ENCODE results near the gene EZR.

Gene EZR

DNA sequence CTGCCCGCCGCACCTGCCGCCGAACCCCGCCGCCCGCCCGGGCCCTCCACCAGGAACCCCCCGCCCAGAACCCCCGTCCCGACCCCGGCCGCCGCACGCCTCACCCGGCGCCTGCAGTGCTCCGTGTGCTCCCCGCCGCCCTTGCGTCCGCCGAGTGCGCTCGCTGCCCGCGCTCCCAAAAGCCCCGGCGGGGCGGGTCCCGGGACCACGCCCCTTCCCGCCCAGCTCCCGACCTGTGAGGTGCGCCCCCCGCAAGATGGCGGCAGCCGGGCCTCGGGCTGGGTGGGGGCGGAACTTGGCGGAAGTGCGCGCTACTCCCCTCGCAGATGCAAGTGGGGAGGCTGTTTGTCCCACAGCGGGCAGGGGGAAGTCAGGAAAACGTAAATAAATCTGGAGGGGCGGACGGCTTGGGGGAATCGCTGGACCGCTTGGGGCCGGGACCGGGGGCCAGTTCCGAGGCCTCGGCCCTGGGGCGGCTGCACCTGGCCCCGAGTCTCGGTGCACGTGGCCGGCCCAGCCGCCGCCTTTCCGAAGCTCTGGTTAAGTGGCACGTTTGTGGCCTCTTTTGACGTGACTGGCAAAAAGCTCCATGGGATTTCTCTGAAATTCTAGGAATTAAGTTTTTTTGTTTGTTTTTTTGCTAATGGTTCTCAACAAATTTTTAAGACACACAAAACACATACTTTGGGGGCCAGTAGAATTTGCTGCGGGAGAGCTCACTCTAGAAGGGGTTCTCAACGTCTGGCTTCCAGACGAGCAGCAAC lies at the start of gene EZR:
Gene EZR (minus strand): TSS at position 156 of the 764 bp plus-strand sequence. CDS start 1,275 bp downstream, outside the sequence.
- peak; percentile 77 for DNase-seq

DNA sequence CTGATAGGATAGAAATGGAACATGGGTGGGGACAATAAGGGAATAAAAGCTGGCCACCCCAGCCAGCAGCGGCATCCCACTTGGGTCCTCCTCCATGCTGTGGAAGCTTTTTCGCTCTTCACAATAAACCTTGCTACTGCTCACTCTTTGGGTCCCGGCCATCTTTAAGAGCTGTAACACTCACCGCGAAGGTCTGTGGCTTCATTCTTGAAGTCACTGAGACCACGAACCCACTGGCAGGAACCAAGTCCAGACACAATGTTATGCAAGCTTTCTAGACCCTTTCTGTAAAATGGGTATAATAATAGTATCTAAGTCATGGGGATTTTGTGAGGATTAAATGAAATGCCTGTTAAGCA lies 48.9 kb upstream of the EZR start:
- no peak for DNase-seq

DNA sequence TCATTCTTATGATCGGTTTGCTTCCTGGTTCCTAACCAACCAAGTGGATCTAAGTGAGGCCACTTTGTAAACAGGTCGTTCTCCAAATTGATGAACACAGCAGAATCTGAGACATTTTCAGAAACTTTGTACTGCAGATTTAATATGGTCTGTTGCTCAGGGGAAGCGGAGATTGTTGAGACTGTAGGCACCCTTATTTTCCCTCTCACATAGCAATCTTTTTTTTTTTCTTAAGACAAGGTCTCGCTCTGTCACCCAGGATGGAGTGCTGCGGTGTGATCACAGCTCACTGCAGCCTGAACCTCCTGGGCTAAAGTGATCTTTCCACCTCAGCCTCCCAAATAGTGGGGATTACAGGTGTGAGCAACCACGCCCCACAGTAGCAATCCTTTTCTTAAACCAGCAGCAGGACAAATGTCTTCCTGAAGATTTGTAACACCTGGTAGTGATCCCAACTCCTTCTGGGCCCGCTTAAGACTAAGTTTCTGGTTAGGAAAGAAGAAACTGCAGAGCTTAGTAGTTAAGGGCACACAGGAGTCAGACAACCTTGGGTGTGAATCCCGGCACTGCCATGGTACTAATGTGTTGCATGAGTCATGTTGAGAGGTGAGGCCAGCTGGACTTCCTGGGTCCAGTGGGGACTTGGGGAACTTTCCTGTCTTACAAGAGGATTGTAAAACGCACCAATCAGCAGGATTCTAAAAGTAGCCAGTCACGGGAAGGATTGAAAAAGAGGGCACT lies 48.4 kb upstream of the EZR start:
- DNase-seq: no peak

DNA sequence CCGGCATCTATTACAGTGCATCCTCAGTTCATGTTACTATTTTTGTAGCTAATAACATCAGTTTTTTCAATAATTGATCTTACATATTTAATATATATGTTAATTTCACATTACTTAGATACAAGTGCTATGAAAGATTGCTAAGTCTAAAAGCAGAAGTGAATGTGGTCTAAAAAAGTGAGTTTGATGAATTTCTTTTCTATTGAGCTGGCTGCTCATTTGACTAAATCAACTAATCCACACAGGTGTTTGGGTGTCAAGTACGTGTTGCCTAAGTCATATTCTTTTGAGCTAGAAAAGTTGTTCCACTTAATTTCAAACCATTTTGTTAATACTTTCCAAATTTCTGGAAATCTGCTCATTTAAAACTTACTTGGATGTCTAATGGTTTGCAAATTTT lies 46.6 kb upstream of the EZR start:
- no peak for DNase-seq

DNA sequence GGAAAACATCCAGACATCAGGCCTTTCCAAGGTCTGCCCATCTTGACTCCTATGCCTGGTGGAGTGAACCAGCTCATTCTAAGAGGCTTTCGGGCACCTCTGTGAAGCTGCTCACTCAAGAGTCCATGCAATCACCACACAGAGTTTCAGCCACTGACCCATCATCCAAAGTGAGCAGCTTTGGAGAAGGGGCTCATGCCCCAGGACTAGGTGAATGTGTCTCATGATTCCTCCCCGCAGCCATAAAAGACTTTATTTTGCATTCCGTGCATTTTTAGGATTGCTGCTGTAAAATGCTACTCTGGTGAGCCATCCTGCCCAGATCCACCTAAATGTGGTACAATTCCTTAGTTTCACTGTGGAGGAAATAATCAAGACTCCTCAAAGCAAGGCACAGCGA lies 44.5 kb upstream of the EZR start:
- no peak for DNase-seq

DNA sequence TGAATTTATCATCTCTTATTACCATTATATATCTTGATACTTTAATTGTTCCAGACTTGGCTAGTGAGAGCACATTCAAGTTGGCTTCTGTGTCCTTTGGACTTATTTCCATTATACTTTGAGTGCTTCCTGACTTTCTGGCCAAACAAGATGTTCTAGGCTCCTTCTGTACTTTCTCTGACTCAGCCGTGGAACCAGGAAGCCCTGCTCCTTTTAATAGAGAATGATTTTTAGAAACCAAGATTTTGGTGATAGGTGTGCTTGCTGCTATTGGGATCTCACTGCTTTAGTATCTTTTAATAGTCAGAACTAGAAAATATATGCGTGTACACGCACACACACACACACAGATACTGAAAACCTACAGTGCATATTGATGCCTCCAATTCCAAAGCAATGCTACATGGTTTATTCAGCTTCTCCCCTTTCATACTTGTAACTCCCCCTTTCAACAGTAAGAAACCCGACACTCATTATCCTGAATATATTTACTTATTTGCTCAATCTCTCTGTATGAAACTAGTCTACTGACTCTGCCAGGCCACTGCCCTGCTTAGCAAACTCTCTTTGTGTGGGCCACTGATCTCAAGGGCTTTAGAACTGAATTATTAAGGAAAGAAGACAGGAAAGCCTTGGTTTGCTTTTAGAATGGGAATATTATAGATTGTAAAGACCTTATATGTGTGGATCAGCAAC lies 42.7 kb upstream of the EZR start:
- no peak for DNase-seq

DNA sequence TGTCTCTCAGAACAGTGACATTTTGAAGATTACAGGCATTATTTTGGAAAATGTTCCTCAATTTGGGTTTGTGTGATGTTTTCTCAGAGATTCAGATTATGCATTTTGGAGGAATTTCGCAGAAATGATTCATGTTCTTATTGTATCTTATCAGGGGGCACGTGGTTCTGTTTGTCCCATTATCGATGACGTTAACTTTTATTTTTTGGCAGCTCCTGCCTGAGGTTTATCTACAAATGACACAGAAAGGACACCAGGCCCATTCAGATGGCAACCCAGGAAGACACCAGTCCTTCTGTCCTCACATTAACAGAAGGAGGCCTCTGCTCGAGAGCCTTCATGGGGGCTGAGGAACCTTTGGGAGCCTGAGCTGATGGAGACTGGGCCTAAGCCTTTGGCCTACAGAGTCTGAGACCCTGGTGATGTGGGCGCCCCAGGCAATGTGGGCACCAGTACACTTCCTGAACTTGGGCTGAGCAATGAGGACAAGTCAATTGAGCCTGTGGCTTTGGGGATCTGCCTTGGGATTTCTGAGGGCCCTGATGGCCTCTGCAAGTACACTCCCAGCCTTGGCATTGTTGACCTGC lies 41.2 kb upstream of the EZR start:
- DNase-seq: peak; percentile 87

DNA sequence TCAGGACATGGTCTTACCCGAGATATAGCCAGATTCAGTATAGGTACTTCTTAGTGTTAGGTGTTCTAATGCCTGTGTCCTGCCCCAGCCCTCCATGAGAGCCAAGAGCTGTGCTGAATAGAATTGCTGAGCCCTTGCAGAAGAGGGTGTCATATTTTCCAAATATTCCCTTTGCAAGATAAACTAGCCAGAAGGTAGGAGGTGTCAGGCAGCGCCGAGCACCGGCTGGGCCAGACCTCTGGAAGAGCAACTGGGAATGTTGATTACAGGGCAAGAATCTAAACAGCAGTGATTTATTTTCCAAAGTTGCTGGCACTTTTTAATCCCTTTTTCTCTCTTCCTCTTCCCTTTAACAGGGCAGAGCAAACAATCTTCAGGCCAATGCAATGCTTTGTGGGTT lies 37.1 kb upstream of the EZR start:
- DNase-seq: no peak

DNA sequence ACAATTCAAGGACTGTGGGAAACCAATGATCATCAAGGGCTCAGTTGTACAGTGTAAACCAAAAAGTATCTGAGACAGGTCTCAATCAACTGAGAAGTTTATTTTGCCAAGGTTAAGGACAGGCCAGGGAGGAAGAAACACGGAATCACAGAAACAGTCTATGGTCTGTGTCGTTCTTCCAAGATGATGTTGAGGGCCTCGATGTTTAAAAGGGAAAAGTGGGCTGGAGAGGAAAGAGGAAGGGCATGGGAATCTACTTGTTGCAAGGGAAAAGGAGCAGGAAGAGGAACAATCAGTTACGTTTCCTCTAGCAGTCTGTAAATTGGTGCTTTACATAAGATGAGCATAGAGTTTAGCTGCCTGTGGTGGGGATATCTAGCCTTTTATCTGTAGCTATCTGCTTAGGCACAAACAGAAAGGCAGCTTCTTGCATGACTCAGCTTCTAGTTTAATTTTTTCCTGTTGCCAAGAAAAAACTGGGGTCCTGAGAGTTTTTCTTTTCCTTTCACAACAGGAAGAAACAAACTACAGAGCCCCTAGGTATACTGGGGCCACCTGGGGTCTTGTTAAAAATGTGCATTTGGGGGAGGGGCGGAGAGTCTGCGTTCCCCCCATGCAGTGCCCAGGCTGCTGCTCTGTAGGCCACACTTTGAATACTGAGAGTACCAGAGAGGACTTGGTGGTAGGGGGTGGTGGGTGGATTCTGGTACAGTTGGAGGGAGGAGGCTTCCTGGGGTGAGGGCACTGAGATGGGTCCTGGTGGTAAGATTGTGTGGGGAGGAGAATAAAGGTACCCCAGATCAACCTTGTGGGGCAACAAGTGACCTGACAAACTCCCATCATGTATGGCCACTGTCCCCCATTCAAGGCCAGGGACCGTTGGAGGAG lies 35.3 kb upstream of the EZR start:
- DNase-seq: peak; percentile 84

DNA sequence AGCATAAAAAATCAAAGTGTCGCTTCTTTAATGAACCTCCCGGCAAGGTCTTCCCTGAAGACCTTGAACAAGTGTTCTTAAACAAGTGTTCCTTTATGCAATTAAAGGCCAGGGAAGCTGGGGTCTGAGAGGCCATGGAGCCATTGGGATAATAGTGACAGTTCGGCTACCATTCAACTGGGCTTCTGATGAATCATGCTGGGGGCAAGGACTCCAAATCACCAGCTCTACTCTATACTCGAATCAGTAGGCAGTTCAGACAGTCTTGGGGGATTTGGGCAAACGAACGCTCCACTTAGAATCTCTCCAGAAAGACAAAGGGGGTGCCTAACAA lies 34.7 kb upstream of the EZR start:
- DNase-seq: no peak

DNA sequence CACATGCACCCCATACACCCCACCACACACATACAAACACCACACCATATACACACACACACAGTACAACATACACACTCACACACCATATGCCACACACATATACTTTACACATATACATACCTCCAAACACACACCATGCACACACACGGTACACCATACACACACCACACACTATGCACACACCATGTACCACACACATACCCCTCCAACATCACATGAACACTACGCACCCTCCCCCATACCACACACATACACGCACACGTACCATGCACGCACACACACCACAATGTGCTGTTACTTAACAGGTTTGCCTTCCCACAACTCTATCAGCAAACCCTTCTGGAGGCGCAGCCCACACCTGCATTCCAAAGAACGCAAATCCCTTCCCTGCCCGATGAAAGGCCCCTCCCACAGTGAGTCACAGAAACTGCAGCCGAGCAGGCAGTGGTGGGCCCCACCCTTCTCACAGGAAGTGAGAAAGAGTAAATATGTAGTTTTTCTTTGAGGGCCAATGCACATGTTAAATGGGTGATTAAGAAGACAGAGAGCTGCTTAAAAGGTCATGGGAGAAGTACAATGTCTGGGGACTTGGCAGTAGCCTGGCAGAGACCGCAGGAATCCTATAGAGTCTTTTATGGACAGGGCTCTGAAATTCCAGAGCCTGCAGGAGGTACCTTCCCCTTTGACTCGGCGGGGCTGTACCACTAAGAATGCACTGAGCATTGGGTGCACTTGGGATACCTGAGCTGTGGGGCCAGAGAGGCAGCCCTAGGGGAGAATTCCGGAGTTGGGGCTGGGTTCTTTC lies 34.1 kb upstream of the EZR start:
- peak; percentile 96 for DNase-seq

DNA sequence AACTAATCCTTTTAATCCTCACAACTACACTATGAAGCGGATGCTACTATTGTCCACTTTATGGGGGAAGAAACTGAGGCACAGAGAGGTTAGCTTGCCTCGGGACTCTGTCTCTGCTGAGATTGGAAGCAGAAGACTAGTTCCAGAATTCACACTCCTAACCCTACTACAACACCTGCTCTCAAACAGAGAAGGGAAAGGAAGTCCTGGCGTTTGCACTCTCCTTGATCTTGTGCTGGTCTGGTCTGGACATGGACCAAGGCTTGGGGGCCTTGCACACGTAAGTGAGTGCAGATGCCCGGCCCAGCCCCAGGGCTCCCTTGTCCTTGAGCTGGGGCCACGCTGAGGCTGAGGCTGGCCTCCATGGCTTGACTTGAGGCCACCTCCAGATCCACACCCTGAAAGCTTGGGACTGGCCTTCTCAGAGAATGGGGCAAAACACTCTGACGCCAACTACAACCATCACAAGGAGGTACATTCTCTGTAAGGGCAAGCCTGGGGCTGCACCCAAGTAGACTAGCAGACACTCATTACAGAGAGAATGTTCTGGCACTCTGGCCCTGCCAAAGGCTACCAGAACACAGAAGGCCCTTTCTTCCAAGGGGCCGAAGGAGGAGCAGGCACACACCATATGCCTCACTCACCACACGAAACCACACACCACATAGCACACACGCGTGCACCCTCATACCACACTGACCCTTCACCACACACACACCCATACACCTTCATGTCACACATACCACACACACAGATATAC lies 33.3 kb upstream of the EZR start:
- no peak for DNase-seq

DNA sequence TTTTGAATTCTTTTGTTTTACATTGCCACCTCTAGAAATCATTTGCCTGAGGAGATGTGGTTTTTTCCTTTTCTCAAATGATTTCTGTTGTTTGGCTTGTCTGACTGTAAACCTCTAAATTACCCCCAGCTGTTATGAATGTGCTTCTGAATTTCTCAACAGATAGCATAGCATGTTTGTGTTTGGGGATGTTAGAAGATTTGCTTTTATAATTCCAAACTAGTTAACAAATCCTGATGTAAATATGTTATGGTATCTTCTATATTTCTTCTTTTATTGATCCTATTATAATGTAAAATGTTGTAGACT lies 31.6 kb upstream of the EZR start:
- DNase-seq: no peak

DNA sequence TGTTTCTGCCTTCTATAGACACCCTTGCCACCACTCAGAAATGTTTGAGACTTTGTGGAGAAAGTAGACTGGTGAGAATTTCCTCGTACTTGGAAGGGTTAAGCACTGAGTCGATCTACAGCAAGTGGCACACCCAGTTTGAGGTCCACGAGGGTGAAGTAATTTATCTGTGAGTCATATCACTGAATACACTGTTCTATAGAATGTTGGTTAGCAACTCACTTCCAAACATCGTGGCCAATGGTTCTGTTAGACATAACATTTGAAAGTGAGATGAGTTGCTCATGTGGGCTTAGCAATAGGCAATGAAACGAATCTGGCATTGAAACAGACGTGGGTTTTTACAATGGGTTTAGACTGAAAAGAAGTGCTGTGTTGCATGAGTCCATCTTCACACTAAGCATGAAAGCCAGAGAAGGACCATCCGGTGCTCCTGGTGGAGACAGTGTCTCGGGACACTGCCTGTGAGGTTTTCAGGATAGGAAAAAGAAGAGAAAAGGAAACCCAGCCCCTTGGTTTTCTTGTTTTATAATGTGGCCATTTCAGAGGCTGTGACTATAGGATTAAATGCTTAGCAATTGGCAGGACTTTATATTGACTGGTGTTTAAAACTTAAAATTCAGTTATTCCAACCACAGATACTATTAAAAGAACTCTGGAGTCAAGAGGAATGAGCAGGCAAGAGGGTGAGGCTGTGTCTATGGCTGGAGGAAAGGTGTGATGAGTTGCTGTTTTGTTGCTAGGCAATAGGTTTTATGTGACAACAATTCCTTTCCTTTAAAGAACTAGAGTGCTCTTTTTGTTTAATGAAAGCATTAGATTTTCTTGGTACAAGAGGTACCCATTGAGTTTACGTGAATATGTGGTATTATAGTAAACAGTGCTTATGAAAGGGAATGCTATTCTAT lies 31.0 kb upstream of the EZR start:
- peak; percentile 90 for DNase-seq

DNA sequence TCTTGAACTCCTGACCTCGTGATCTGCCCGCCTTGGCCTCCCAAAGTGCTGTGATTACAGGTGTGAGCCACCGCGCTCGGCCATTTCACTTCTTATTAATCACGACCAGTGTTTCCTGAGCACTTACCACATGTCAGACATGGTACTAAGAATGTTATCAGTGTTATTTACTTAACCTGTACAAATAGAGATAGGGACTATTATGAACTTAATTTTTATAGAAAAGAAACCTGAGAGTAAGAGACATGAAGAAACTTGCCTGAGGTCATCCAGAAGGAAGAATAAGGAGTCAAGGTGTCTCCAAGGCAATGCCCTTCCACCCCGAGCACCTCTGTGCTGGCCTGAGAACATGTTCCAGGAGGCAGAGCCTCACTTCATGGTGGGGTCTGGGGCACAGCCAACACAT lies 29.3 kb upstream of the EZR start:
- no peak for DNase-seq

DNA sequence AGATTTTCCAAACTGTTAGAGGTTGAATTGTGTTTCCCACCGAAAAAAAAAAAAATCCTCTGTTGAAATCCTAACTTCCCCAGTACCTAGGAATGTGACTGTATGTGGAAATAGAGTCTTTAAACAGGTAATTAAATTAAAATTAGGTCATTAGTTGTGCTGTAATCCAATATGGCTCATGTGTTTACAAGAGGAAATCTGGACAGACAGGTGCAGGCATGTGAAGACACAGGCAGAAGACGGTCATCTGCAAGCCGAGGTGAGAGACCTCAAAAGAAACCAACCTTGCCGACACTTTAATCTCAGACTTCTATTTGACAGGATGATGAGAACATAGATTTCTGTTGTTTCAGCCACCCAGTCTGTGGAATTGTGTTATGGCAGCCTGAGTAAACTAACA lies 28.6 kb upstream of the EZR start:
- DNase-seq: no peak

DNA sequence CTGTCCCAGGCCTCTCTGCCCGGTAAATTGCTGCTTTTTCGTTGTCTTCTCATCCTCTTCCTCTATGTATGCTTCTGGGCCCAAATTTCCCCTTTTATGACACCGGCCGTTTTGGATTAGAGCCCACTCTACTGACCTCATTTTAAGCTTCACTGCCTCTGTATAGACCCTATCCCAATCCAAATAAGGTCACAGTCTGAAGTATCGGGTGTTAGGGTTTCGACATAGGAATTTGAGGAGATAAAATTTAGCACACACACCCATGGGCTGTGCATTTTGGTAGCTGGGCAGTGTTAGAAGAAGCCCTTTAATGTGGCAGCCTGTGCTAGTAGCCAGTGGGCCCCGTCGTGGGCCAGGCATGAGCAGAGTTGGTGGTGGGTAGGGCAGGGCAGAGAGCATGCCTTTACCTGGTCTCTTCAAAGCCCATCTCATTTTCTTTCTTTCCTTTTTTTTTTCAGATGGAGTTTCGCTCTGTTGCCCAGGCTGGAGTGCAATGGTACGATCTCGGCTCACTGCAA lies 27.9 kb upstream of the EZR start:
- DNase-seq: no peak

DNA sequence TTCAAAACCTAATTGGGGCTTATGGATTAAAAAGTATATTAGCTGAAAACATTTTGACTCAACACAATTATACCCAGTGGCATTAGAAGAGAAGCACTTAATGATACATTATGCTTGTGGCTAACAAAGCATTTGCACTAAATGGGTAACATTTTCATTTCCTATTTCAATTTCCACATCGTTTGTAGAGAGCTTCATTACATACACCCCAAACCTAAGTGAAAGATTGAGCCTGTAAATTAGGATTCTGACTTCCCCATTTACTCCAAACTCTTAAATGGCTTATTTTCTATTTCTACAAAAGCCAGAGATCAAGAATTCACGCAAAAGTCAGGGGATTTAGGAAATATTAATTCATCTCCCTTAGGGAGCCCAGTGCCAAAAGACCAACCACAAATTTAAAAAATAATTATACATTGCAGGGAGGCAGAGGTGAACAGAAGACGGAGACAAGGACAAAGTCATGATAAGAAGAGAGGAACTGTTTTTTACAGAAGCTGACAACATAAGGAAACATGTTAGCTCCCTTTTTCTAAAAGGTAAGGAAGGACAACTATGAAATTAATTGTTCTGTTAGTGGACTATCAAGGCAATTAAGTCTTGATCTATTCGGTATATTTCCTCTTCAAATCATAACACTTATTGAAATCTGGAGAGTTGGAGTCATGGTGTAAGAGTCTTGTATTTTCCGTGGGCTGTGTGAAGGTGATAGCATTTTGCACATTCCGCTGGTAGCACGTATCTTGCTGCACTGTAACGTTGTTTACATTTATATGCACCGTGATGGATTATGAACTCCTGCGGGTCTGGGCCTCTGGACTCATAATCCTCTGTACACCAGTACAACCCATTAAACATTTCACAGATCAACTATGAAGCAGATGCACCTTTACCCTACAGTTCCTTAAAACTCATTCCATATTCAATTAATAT lies 24.8 kb upstream of the EZR start:
- DNase-seq: no peak

DNA sequence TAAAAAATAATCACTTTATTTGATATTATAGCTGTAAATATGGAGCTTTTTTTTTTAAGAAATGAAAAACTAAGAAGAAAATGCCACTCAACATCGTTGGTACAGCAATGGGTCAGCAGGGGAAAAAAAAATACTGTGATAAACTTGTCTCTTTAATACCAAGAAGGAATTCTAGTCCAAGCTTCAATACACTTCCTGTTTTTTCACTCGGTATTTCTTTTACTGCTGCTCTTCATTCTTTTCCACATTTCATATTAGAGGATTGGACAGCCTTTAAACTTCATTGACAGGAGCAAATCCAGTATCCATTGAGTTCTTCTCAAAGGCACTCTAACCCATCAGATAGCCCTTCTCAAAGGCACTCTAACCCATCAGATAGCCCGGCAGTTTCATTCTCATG lies 22.2 kb upstream of the EZR start:
- no peak for DNase-seq
